Epithelial cell of esophagus (primary cell): ENCODE data around the gene SMIM9.

Experiments used
- DNase-seq: peaks from one replicate; pipeline ENCODE4 v3.0.0; 2010; ENCODE audit warnings: low read depth
- H3K4me3 ChIP-seq: 2 replicates; pipeline ENCODE4 v1.5.1; 2011; ENCODE audit warnings: mild to moderate bottlenecking, low read length, control low read depth
- CTCF ChIP-seq: IDR thresholded peaks from 2 replicates; pipeline ENCODE4 v1.5.1; 2011; ENCODE audit warnings: low read depth, mild to moderate bottlenecking, low read length, control low read depth, inconsistent platforms; ENCODE audit not compliant: insufficient read depth; ENCODE audit errors: missing control alignments

SMIM9 gene

GRCh38 chrX:154812341-154813101, 21.9 kb downstream of the SMIM9 start:
- H3K4me3 ChIP-seq = no peak overlapping the region
- DNase-seq = no peak
- no peak for TF ChIP-seq CTCF

GRCh38 chrX:154809939-154810665, 24.4 kb downstream of the SMIM9 start:
- no peak for DNase-seq
- no peak overlapping the region for H3K4me3 ChIP-seq
- TF ChIP-seq CTCF = no peak

- no peak for TF ChIP-seq CTCF
- DNase-seq = no peak
- no peak overlapping the region for H3K4me3 ChIP-seq
Measured at GRCh38 chrX:154806837-154807501, 27.5 kb downstream of the SMIM9 start.

- peak overlapping the region; percentile 39 for H3K4me3 ChIP-seq
- no peak for TF ChIP-seq CTCF
- DNase-seq = peak; percentile 17
Measured at GRCh38 chrX:154805696-154806091, 28.8 kb downstream of the SMIM9 start.

- peak; percentile 76 for DNase-seq
- TF ChIP-seq CTCF = no peak
- peak within 1 kb of the TSS; percentile 43 for H3K4me3 ChIP-seq
Measured at GRCh38 chrX:154804957-154805695, 29.3 kb downstream of the SMIM9 start, which contains the start of gene MPP1. Gene MPP1 (minus strand): TSS chrX:154805485. CDS start chrX:154805373, 112 bp downstream.

GRCh38 chrX:154804261-154804956, 30.1 kb downstream of the SMIM9 start:
- no peak for TF ChIP-seq CTCF
- H3K4me3 ChIP-seq = peak overlapping the region; percentile 43
- no peak for DNase-seq
